ENCODE results near the gene ZNF253. TPM values are rescaled to one million over a fixed set of nuclear protein-coding genes. Genes with fewer than 3 reads are reported as not detected.
A peak's percentile ranks its signal among the peaks of the same experiment; 100 is the strongest.

Gene ZNF253
- 10 to 100 TPM in 2 of 6 donors, 1 to 10 TPM in 4; 5.0 to 15.8 (median 7.9) TPM for total RNA-seq

- DNase-seq (peak; percentile 88 to 97), ATAC-seq (ENCODE audit: low FRiP score in 2 of 2) (peak; percentile 99)
- Histone ChIP-seq H3K4me3 (peak within 1 kb of the TSS; percentile 31 to 85 (median 69)), H3K9me3 (peaks cover 0 to 13% (median 2%) of the 10 kb centered on the region in 4 donors), H3K27me3 (no peaks in the 10 kb centered on the region), H3K27ac (peak within 1 kb of the TSS; percentile 78 to 96 (median 90)), H3K4me1 (peaks cover 6 to 17% (median 12%) of the 10 kb centered on the region in 4 donors), H3K36me3 (no peaks in the 10 kb centered on the region)
- 0 to 1% methylated on average over 30 to 43 of the region's 43 CpGs for WGBS, 2 donors
- TF ChIP-seq POLR2AphosphoS5 (IDR thresholded peaks at IDR 0.05) (peak; percentile 83 to 97), CTCF (IDR thresholded peaks at IDR 0.05) (no peak), EP300 (IDR thresholded peaks at IDR 0.05) (no peak), POLR2A (IDR thresholded peaks at IDR 0.05) (peak; percentile 29 to 95 (median 86))
Observed at GRCh38 chr19:19865750-19866610, at the start of gene ZNF253. TSS of gene ZNF253 (plus strand) at chr19:19865882. CDS start at chr19:19865997, 115 bp downstream.

- Histone ChIP-seq H3K27ac (no peak overlapping the region), H3K9me3 (peaks cover 0 to 39% (median 27%) of the 10 kb centered on the region in 4 donors), H3K4me3 (no peak overlapping the region), H3K4me1 (peaks cover 7 to 24% (median 14%) of the 10 kb centered on the region in 4 donors), H3K36me3 (peaks cover 0 to 24% (median 7%) of the 10 kb centered on the region in 4 donors), H3K27me3 (no peaks in the 10 kb centered on the region)
- 90 to 91% methylated on average over 9 of the region's 9 CpGs for WGBS, 2 donors
- DNase-seq = no peak
- peak in 1 of 2 donors; percentile 38 for ATAC-seq (ENCODE audit: low FRiP score in 2 of 2)
- TF ChIP-seq EP300 (IDR thresholded peaks at IDR 0.05) (no peak), POLR2AphosphoS5 (IDR thresholded peaks at IDR 0.05) (no peak), POLR2A (IDR thresholded peaks at IDR 0.05) (no peak), CTCF (IDR thresholded peaks at IDR 0.05) (no peak)
Observed at GRCh38 chr19:19816679-19817078, 49.0 kb upstream of the ZNF253 start.

- H3K9me3 ChIP-seq = peaks cover 0 to 35% (median 26%) of the 10 kb centered on the region in 4 donors
- no peak for TF ChIP-seq EP300 (IDR thresholded peaks at IDR 0.05)
- TF ChIP-seq CTCF (IDR thresholded peaks at IDR 0.05) = no peak
- TF ChIP-seq POLR2A (IDR thresholded peaks at IDR 0.05) = no peak
- no peak for TF ChIP-seq POLR2AphosphoS5 (IDR thresholded peaks at IDR 0.05)
- peaks cover 0 to 22% (median 7%) of the 10 kb centered on the region in 4 donors for H3K36me3 ChIP-seq
- H3K4me3 ChIP-seq = no peak overlapping the region
- H3K4me1 ChIP-seq = peaks cover 7 to 29% (median 15%) of the 10 kb centered on the region in 4 donors
- no peaks in the 10 kb centered on the region for H3K27me3 ChIP-seq
- ATAC-seq (ENCODE audit: low FRiP score in 2 of 2) = no peak
- WGBS, 2 donors = 87 to 89% methylated on average over 3 of the region's 3 CpGs
- no peak overlapping the region for H3K27ac ChIP-seq
- no peak for DNase-seq
Observed at GRCh38 chr19:19817357-19817756, 48.3 kb upstream of the ZNF253 start.

- peak overlapping the region; percentile 61 to 72 (median 66) for H3K4me3 ChIP-seq
- H3K9me3 ChIP-seq = peaks cover 0 to 37% (median 19%) of the 10 kb centered on the region in 4 donors
- WGBS, 2 donors = 11 to 17% methylated on average over 13 to 17 of the region's 17 CpGs
- H3K27me3 ChIP-seq = no peaks in the 10 kb centered on the region
- no peak for ATAC-seq (ENCODE audit: low FRiP score in 2 of 2)
- H3K27ac ChIP-seq = peak overlapping the region; percentile 90 to 96 (median 94)
- no peak for DNase-seq
- TF ChIP-seq POLR2A (IDR thresholded peaks at IDR 0.05) (no peak), CTCF (IDR thresholded peaks at IDR 0.05) (no peak), POLR2AphosphoS5 (IDR thresholded peaks at IDR 0.05) (no peak), EP300 (IDR thresholded peaks at IDR 0.05) (no peak)
- peaks cover 0 to 12% (median 5%) of the 10 kb centered on the region in 4 donors for H3K36me3 ChIP-seq
- peaks cover 7 to 29% (median 15%) of the 10 kb centered on the region in 4 donors for H3K4me1 ChIP-seq
Observed at GRCh38 chr19:19820774-19821320, 44.8 kb upstream of the ZNF253 start.

Measured in upper lobe of left lung (tissue), 6 donors.